SK-N-MC (cell line): ENCODE measurements around the gene CMPK1.

Experiments used
- EZH2 ChIP-seq: fragments of 200-600 bp; sonication (generic); IDR thresholded peaks from one replicate; pipeline ENCODE4 v1.6.1; 2017; ENCODE audit warnings: antibody characterized with exemption
- FOXP2 ChIP-seq: optimal IDR thresholded peaks from 2 replicates; pipeline ENCODE3; 2011; ENCODE audit warnings: mild to moderate bottlenecking, moderate library complexity; ENCODE audit not compliant: insufficient read depth; ENCODE audit errors: extremely low read length, control extremely low read depth
- POLR2AphosphoS5 ChIP-seq: IDR thresholded peaks from 2 replicates; pipeline ENCODE4 v1.6.1; 2012; ENCODE audit warnings: mild to moderate bottlenecking, low read depth, low read length, borderline replicate concordance

DNA sequence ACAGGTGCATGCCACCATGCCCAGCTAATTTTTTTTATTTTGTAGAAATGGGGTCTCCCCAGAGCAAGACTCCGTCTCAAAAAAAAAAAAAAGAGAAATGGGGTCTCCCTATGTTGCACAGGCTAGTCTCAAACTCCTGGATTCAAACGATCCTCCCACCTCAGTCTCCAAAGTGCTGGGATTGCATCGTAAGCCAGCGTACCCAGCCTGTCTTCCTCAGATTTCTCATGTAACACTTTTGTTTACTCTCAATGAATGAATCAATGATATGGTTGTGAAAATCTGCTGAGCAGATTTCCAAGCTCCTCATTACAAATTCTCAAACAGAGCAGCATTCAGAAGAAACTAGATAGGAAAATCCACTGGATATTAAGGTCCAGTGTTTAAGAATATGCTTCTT lies 6.6 kb downstream of the CMPK1 start:
- no peak for TF ChIP-seq POLR2AphosphoS5
- TF ChIP-seq EZH2, result no peak
- no peak for TF ChIP-seq FOXP2
